MCF 10A (cell line): ENCODE results near the gene CSF2. TPM values are rescaled to one million over a fixed set of nuclear protein-coding genes. Genes with fewer than 3 reads are reported as not detected.

Experiments
- BruUV-seq: library from RNA; stranded (reverse); fragments of 400-500 nt; replicated peaks from 2 replicates; lab custom pipeline; 2021; lab: Mats Ljungman, UMichigan
- CTCF ChIA-PET: fragments of 300-600 bp; sonication (Branson Sonifier 250); formaldehyde crosslinking; extraction: SDS; loops from one replicate; lab custom pipeline; 2021; ENCODE audit warnings: antibody characterized with exemption, inconsistent platforms; lab: Yijun Ruan, JAX
- POLR2A ChIA-PET: fragments of 300-600, 350-650 bp; sonication (Branson Sonifier 250); formaldehyde crosslinking; extraction: SDS; loops from one replicate; lab custom pipeline; 2020; ENCODE audit warnings: antibody characterized with exemption, inconsistent platforms; lab: Yijun Ruan, JAX
- DNase-seq: peaks from one replicate; pipeline ENCODE4 v3.0.0-alpha.2; 2018; ENCODE audit not compliant: unreplicated experiment
- H3K27ac Mint-ChIP-seq: one replicate; pipeline ENCODE4 v1.8.0; 2022; ENCODE audit warnings: mild to moderate bottlenecking, low read depth, mixed read lengths; ENCODE audit not compliant: unreplicated experiment
- H3K27me3 Mint-ChIP-seq: one replicate; pipeline ENCODE4 v1.8.0; 2022; ENCODE audit warnings: mixed read lengths; ENCODE audit not compliant: insufficient read depth, unreplicated experiment
- H3K36me3 Mint-ChIP-seq: one replicate; pipeline ENCODE4 v1.8.0; 2022; ENCODE audit warnings: mild to moderate bottlenecking, moderate library complexity, mixed read lengths; ENCODE audit not compliant: insufficient read depth, unreplicated experiment
- H3K4me1 Mint-ChIP-seq: one replicate; pipeline ENCODE4 v1.8.0; 2022; ENCODE audit warnings: mixed read lengths; ENCODE audit not compliant: insufficient read depth, unreplicated experiment
- H3K4me3 Mint-ChIP-seq: one replicate; pipeline ENCODE4 v1.8.0; 2022; ENCODE audit warnings: mild to moderate bottlenecking, moderate library complexity, mixed read lengths; ENCODE audit not compliant: unreplicated experiment
- H3K9me3 Mint-ChIP-seq: one replicate; pipeline ENCODE4 v1.8.0; 2022; ENCODE audit warnings: mixed read lengths; ENCODE audit not compliant: unreplicated experiment
- CTCF ChIP-seq: fragments of 200-600 bp; IDR thresholded peaks from one replicate; pipeline ENCODE4 v1.8.0; 2022; ENCODE audit warnings: antibody characterized with exemption, mild to moderate bottlenecking; ENCODE audit not compliant: unreplicated experiment
- intact Hi-C: fragments of 100-400 bp; cut with micrococcal nuclease; formaldehyde crosslinking; loops from 2 replicates; pipeline ENCODE4 v1.14.1; 2022
- total RNA-seq: library from RNA; stranded (reverse); gene quantifications from 2 replicates; pipeline ENCODE4 v1.2.3, GENCODE V29; 2022

Gene CSF2
- total RNA-seq, 1 experiment from 2014 or later: not detected

GRCh38 chr5:132098151-132098594 is 24.6 kb downstream of the CSF2 start:
- CTCF ChIA-PET: interaction anchor here (0.7 to 2.2 kb wide), 3 partner anchors 33 to 302 kb away, joined by 3 to 8 read pairs (median 3); no protein-coding TSS in a partner anchor

GRCh38 chr5:132098621-132099020 is 25.0 kb downstream of the CSF2 start:
- no peak overlapping the region for H3K27ac Mint-ChIP-seq
- no TSS peak for BruUV-seq
- no peak for DNase-seq
- H3K4me1 Mint-ChIP-seq: peaks cover 35% of the 10 kb centered on the region
- no peaks in the 10 kb centered on the region for H3K27me3 Mint-ChIP-seq
- no peaks in the 10 kb centered on the region for H3K9me3 Mint-ChIP-seq
- no peak overlapping the region for H3K4me3 Mint-ChIP-seq
- no peak for TF ChIP-seq CTCF
- H3K36me3 Mint-ChIP-seq: no peaks in the 10 kb centered on the region
- intact Hi-C loops: no loop called here
- ChIA-PET POLR2A (interaction anchor here (0.6 to 1.0 kb wide), 2 partner anchors 129 to 150 kb away, joined by 3 read pairs; partner anchors contain the start of gene P4HA2), CTCF (interaction anchor here (0.7 to 1.5 kb wide), 2 partner anchors 33 to 303 kb away, joined by 3 read pairs; no protein-coding TSS in a partner anchor)

More at GRCh38 chr5:132098151-132098594, 24.6 kb downstream of the CSF2 start:
- Mint-ChIP-seq H3K4me3 (no peak overlapping the region), H3K27me3 (no peaks in the 10 kb centered on the region), H3K9me3 (no peaks in the 10 kb centered on the region), H3K4me1 (peaks cover 33% of the 10 kb centered on the region), H3K36me3 (no peaks in the 10 kb centered on the region), H3K27ac (no peak overlapping the region)
- no peak for DNase-seq
- intact Hi-C loops: no loop called here
- TF ChIP-seq CTCF: no peak
- POLR2A ChIA-PET: interaction anchor here (1.0 kb wide), 1 partner anchor 150 kb away, joined by 3 read pairs; no protein-coding TSS in a partner anchor
- no TSS peak for BruUV-seq

GRCh38 chr5:132099076-132099748 is 25.6 kb downstream of the CSF2 start:
- BruUV-seq: no TSS peak
- no peak for DNase-seq
- TF ChIP-seq CTCF: no peak
- H3K27ac Mint-ChIP-seq: no peak overlapping the region
- H3K27me3 Mint-ChIP-seq: no peaks in the 10 kb centered on the region
- ChIA-PET POLR2A (interaction anchor here (0.6 to 1.0 kb wide), 2 partner anchors 128 to 149 kb away, joined by 3 read pairs; partner anchors contain the start of gene P4HA2), CTCF (interaction anchor here (0.7 to 0.8 kb wide), 2 partner anchors 508 to 702 kb away, joined by 3 read pairs; no protein-coding TSS in a partner anchor)
- intact Hi-C loops: no loop called here
- no peaks in the 10 kb centered on the region for H3K9me3 Mint-ChIP-seq
- H3K4me3 Mint-ChIP-seq: no peak overlapping the region
- no peaks in the 10 kb centered on the region for H3K36me3 Mint-ChIP-seq
- H3K4me1 Mint-ChIP-seq: peaks cover 35% of the 10 kb centered on the region

GRCh38 chr5:132099905-132100304 is 26.3 kb downstream of the CSF2 start:
- no peaks in the 10 kb centered on the region for H3K27me3 Mint-ChIP-seq
- DNase-seq: no peak
- no peak overlapping the region for H3K27ac Mint-ChIP-seq
- intact Hi-C loops: no loop called here
- H3K4me1 Mint-ChIP-seq: peaks cover 39% of the 10 kb centered on the region
- POLR2A ChIA-PET: no interaction called here
- no peaks in the 10 kb centered on the region for H3K9me3 Mint-ChIP-seq
- TF ChIP-seq CTCF: no peak
- H3K36me3 Mint-ChIP-seq: no peaks in the 10 kb centered on the region
- BruUV-seq: no TSS peak
- no peak overlapping the region for H3K4me3 Mint-ChIP-seq
- CTCF ChIA-PET: interaction anchor here (0.8 kb wide), 1 partner anchor 508 kb away, joined by 3 read pairs; no protein-coding TSS in a partner anchor
